GM12892 (cell line): ENCODE results near the gene DIPK1C.

Source experiments
- POLR2A ChIP-seq: IDR thresholded peaks from 2 replicates; pipeline ENCODE4 v1.6.1; 2011; ENCODE audit warnings: low read depth, low read length, control low read depth
- POLR2AphosphoS5 ChIP-seq: IDR thresholded peaks from 2 replicates; pipeline ENCODE4 v1.6.1; 2011; ENCODE audit warnings: low read depth, low read length, control low read depth
- TAF1 ChIP-seq: IDR thresholded peaks from 2 replicates; pipeline ENCODE4 v1.6.1; 2011; ENCODE audit warnings: low read depth, mild to moderate bottlenecking, control low read depth, low read length, borderline replicate concordance

- TF ChIP-seq POLR2AphosphoS5 (no peak), TAF1 (no peak), POLR2A (no peak)
Measured at GRCh38 chr18:74488864-74489263, 31.8 kb upstream of the DIPK1C start.
